GM19324 (cell line): ENCODE measurements around the gene WDFY4.

Experiments
- ATAC-seq: cut with Tn5 transposase; IDR thresholded peaks from one replicate; pipeline ENCODE4 v1.9.1; 2021; ENCODE audit warnings: mild to moderate bottlenecking, moderate library complexity; ENCODE audit not compliant: unreplicated experiment, low FRiP score

WDFY4 gene

DNA sequence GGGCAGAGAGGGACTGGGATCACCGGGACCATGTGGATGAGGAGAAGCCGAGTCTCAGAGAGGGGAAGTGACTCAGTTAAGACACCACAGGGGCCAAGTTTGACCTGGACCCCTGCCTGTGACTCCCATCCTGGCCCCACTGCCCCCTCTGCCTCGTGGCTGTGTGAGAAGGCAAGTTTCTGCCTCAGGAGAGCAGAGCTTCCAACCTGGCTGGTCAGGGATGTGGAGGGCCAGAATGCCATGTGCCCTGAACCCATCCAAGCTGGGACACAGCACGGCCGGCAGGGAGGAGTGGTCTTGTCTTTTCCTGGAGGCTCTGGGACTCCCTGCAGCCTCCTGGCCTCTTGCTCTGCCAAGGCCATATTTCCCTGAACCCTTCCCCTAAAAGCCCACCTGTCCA is 19.5 kb downstream of the WDFY4 start:
- no peak for ATAC-seq

DNA sequence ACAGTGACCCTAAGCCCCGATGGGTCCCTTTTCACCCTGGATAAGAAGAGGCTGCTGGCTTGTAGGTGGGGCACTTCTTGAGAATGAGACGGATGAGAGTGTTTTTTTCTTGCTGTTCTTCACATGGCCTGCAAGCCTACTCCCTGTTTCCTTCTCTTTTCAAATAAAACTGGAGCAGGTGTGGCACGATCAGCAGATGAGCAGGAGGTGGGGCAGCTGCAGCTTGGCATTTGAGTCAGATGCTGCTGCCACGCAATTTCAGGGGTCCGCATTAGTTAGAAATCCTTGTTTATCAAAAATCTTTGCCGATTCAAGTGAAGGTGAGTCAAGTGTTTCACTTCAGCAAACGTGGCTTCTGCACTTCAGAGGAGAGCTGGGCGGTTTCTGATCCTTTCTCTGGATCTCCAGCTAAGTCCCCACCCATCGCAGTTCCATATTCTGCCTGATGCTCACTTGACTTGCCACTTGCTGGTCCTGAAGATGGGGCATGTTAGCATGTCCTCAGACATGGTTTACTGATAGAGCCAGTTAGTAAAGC is 20.8 kb downstream of the WDFY4 start:
- no peak for ATAC-seq

DNA sequence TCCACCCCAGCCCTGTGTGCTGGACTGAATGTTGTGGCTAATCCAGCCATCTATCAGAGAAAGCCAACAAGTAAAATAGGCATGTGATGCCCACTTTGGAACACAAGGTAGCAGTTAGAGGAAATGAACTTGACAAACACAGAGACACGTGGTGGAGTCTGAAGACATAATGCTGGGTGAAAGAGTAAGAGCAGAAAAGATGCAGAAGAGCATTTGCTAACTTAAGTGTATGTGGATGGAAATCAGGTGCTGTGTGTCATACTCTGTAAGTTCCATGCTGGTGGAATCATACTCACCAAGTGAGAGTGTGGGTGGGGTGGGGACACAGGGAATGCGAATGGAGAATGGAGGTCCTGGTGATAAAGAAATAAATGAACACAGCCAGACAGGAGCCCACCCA is 22.8 kb downstream of the WDFY4 start:
- no peak for ATAC-seq

DNA sequence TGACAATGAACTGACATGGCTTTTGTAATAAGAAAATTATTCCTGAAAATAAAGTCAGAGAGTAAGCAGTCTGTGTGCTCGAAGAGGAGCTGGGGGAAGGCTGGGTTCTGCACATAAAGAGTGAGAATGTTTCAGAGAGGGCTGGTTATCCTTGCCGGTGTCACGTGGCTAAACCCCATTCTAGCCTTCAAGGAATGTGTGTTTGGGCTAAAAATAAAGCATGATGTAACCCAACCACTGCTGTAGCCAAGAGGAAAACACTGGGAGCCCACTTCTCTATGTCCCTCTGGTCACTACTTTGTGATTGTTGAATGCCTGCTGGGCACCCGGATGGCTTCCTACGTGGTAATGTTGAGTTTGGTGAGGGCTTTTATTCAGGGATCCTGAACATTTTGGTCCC is 23.5 kb downstream of the WDFY4 start:
- ATAC-seq: no peak

DNA sequence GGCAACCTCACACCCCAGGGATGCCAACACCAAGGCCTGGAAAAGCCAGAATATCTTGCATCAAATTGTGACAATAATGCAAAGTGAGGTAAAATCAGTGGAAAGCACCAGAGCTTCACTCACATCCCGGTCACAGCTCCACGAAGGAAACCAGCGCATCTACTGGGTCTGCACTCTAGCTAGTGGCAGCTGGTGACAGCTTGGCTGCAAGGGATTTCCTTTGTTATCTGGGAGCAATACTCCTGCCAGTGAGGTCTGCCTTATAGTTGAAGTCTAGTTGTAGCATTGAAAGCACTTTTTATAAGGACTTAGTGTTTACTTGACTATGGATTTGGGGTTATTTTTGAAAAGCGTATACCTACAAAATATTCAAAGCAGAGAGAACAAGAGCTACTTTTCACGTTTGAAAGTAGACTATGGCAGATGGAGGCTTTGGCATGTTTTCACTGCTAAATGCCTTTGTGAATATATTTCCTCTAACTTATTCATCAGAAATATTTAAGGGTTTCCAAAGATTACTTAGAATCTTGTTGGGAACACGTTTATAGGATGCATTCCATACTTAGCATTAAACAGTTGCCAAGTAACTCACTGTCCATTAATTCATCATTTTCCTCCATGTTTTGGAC is 26.1 kb downstream of the WDFY4 start:
- no peak for ATAC-seq

DNA sequence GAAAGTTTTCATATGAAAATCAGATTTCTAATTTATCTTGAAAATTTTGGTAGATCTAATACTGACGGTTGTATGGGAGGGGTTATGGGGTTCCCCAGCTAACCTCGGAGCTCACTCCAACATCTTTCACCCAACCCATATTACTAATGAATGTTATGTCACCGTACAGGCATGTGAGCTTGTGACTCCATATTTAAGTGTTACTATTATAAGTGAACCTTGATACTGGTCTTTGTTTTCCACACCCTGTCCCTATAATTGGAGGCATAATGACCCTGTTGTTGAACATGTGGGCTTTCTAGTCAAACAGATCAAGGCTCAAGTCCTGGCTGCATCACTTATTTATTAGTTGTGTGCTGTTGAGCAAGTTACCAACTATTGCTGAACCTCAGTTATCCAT is 27.2 kb downstream of the WDFY4 start:
- no peak for ATAC-seq

DNA sequence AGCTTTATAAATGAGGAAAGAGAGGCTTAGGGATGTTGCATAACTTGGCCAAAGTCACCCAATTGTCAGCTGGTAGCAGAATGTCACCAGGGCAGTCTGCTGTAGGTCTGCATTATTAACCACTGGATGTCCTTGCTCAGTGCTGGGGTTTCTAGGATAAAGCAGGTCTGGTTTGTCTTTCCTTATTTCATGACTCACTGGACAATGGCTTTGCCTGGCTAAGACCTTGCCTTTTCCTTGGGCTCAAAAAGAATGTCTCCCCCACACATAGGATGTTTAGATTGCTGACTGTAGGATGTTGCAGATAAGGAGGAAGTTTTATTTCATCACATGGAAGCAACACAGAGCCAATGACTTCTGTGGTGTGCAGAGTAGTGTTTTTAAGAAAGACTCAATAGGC is 29.4 kb downstream of the WDFY4 start:
- no peak for ATAC-seq

DNA sequence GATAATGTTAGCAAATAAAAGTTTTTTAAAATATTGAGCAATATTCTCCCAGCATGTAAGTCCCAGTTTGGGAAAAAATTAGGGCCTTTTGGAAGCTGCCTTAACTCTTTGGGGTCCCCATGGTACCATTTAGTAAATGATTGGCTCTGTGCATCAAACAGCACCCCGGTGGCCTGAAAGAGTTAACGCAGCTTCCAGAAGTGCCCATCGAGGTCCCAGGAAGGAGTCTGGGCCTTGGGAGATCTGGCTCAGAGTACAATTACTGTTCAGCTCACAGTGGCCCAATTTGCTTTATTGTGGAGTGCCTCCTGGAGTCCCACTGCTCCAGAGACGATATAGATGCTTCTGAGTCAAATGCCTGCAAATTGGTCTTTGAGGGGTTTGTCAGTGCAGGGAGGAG is 31.7 kb downstream of the WDFY4 start:
- no peak for ATAC-seq

DNA sequence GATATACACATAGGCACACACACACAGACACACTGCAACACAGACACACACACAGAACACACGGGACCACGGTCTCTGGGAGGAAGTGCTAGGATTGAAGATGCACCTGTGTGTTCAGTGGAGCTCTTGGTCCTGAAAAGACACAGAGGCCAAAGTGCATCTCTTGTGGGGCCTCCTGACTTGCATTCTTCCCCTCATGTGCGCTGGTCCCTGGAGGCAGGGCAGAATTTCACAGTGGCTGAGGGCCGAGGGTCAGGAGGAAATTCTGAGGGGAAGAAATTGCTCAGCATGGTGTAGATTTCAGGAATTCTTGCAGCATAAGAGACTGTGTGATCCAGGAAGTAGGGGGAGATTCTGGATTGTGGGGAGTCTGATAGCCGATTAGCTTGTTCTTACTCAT is 35.9 kb downstream of the WDFY4 start:
- no peak for ATAC-seq

DNA sequence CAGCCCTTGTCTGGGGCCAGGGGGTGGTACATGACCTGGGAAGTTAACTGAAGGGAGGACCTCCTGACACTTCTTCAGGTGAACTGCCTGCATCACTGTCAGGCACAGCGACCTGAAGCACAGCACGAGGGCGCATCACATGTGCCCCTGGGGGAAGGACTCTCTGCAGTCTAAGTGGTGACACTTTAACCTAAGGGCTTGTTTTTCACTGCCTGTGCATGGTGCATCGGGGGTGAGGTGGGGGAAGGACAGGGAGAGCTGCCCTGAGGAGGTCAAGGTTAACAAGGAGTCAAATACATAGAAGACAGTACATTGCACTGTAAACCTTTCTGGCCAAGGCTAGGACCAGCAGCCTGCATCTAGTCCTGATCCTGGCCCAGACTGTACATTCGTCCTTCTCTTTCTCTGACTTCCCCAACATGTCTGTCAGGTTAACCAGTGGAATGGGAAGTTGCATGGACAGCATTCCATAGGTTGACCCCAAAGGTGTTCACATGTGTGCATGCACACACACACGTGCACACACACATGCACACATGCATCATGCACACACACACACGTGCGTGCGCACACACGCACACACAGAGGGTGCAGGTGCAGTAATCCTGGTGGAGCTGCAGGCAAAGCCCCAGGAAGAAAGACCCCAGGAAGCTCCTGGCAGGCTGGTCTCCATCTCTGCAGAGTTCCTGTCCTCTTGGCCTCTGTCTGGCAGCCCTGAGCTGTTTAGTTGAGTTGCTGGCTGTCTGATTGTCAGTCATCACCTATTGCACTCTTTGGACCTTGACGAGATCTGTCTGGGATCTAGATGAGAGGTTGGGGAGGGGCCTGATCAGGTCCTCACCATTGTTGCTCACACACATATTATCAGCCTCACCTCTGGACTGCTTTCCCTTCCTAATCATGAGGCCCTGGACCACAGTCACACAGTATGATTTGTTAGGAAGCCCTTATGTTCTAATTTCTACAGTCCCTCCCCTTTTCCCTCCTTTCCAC is 37.8 kb downstream of the WDFY4 start:
- ATAC-seq: no peak

DNA sequence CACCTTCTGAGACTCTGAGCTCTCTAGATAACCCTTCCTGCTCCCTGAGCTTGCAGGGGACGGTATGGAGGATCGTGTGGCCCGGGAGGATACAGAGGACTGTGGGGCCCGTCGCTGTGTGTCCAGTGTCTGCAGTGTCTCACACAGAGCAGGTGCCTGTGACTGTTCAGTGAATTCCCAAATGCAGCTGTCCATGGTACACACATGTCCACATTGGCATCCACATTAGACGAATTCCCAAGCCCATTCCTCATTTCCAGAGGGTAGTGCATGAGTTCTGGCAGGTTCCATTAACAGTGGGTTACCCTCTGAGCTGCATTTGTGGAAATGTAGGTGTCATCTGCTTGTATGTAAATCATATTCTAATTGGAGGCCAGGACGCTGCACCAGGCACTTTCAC is 39.5 kb downstream of the WDFY4 start:
- ATAC-seq: no peak

DNA sequence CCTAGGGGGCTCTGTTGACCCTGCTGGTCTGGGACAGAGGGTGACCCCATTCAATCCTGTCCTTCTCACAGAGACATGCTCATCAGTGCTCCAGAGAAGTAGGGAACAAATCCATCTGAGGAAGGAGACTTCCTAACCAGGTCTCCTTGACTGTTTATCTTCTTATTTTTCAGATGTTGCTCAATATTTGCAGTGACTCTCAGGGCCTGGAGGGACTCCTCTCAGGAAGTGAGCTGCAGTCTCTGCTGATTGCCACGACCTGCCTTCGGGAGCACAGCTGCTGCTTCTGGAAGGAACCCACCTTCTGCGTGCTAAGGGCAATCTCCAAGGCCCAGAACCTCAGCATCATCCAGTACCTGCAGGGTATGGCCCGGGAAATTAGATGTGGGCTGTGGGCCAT is 41.0 kb downstream of the WDFY4 start:
- ATAC-seq: no peak

DNA sequence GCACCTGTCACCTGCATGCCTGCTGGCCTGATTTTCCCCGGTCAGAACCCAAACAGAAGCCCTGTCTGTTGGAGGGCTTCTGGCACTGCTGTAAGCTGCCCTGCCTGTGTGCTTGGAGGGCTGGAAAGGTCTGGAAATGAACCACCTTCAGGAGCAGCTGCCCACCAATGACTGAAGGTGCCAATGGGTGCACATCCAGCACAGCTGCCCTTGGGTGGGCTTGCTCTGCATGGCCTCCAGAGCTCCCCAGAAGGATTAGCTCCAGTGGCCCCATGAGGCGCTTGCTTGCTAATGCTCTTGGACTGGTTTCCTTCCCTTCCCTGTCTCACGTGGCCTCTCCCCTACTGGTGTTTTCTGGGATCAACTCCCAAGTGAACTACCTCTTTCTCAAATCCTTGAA is 43.2 kb downstream of the WDFY4 start:
- no peak for ATAC-seq

DNA sequence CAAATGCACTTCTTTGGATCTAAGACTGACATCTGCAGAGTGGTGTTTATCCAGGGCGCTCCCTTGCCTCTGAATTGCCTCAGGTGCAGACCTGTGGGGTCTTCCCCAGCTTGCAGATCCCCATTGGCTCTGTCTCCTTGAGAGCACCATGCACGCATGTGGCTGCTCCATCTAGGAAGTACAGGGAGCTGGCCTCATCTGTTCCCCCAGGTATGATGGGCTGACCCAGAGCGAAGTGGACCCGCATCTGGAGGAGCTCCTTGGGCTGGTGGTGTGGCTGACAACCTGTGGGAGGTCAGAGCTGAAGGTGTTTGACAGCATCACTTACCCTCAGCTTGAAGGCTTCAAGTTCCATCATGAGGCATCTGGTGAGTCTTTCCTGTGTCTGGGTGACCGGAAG is 44.5 kb downstream of the WDFY4 start:
- no peak for ATAC-seq

DNA sequence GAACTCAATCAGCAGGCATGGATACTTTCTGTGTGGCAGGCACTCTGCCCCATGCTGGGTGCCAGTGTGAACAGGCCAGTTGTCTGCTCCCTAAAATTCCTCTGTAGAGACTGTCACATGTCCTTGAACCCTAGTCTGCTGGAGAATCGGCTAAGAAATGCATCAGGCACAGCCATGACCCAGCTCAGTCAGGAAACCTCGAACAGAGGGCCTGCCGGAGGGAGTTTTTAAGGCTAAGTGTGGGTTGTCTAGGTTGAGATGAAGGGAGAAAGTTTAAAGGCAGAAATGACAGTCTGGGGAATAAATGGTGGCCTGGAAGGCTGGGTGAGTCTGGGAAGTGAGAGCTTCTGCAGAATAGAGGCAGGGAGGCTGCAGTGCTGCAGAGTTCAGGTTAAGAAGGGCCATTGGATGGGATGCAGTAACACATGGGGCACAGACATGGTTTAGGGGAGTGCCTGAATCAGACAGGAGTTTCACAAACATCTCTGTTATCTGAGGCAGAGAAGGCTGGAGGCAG is 45.3 kb downstream of the WDFY4 start:
- ATAC-seq: no peak

DNA sequence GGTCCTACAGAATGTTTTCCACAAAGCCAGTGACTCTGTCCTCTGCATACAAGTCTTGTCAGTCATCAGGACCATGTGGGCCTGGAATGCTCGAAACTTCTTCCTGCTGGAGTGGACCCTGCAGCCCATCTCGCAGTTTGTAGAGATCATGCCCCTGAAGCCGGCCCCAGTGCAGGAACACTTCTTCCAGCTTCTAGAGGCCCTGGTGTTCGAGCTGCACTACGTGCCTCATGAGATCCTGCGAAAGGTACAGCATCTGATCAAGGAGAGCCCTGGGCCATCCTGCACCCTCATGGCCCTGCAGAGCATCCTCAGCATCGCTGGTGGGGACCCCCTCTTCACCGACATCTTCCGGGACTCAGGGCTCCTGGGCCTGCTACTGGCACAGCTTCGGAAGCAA is 46.5 kb downstream of the WDFY4 start:
- no peak for ATAC-seq

DNA sequence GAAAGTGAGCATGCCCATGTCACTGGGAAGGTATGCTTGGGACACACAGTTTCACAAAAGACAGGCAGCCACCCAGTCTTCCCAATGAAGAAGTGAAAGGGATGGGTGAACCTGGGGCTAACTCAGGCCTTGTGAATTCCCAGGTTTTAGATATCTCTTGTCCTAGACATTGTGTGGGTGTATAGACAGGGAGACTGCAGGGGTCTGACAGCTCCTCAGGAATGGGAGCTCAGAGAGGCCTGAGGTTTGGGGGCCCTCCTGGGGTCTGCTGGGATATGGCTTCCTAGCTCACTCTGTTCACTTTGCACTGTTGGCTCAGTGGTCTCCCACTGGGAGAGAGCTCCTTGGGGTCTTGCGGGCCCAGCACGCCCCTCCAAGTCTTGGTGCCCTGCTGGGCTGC is 47.0 kb downstream of the WDFY4 start:
- no peak for ATAC-seq

DNA sequence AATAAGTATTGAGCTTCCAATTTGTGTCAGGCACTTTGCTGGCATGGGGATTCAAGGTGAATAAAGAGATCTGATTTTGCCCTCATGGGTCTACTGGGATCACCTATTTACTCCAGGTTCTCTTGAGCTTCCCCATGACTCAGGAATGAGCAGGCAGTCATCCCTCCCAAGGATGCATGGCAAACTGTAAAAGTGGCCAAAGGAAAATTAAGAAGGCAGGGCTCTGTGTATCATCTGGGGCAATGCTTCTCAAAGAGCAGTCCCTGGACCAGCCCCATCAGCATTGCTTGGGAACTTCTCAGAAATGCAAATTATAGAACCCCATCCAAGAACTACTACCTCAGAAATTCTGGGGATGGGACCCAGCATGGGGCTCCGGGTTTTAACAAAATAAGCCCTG is 48.7 kb downstream of the WDFY4 start:
- ATAC-seq: no peak

DNA sequence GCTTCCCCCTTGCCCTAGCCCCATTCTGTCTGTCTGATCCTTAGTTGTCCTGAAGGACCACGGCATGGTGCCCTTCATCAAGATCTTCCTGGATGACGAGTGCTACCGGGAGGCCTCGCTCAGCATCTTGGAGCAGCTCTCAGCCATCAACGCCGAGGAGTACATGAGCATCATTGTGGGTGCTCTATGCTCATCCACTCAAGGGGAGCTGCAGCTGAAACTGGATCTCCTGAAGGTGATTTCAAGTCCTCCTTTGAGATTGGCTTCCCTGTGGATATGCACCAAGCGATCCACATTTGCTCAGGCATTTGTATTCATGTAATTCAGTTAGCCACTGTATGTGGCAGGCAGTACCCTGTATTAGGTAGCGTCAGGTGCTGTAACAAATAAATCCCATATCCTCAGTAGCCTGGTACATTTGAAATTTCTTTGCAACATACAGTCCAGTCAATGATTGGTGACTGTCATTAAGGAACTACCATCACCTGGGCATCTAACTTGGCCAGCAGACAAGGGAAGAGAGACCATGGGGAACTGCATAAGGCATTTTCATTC is 51.2 kb downstream of the WDFY4 start:
- no peak for ATAC-seq

DNA sequence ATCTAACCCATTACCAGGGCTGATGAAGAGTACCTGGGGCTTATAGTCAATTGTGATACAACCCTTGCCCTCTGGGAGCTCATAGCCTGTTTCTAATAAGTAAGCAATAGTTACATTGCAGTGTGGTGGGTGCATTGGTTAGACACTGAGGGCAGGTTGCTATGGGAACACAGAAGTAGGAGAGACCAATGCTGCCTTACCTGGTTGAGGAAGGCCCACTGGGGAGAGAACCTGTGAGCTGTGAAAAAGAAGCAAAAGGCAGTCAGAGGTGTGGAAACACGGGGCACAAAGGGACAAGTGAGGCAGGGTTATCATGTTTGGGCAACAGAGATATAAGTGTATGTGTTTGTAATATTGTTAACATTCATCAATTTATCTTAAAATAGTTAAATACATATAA is 51.9 kb downstream of the WDFY4 start:
- ATAC-seq: no peak

DNA sequence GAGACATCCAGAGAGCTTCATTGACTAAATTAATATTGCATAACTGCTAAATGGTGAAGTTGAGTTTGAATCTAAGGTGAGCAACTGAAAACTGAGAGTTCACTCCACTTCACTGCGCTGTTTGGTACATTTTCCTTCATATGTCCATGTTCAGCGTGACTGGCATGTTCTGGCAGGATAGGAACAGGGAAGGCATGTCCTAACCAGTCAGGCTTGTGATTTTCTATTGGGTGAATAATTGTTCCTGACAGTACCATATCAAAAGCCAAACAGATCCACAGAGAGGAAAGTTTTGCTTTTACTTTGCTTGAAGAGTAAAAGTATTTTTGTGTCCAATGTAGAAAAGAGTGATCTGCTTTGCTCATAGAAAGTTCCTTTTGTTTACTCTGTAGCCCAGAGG is 53.2 kb downstream of the WDFY4 start:
- no peak for ATAC-seq
